T-helper 9 cell (primary cell): ENCODE measurements around the gene SBNO1.
"Not testable (repeated sequence)": the region's sequence is repeated elsewhere in the genome, so short reads cannot be mapped to it uniquely, and the experiment has no call there.

Experiments
- DNase-seq: peaks from one replicate; pipeline ENCODE4 v3.0.0-alpha.2; 2020

Gene SBNO1

DNA sequence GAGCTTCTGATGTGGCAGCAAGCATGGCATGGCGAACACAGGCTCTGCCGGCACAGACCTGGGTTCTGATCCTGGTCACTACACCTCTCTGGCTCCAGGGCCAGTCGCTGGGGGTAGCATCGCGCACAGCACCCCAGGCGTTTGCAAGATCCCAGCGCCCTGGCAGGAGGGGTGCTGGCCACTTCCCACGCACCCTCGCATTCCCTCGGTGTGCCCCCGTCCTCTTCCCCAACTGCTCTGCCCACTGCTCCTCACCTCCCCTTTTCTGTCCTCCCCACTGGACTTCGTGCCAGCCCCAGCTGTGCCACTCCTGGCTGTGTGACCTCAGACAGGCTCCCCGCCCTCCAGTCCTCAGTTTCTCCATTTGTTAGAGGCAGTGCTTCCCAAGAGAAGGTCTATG, 95.8 kb downstream of the SBNO1 start:
- DNase-seq, result no peak

DNA sequence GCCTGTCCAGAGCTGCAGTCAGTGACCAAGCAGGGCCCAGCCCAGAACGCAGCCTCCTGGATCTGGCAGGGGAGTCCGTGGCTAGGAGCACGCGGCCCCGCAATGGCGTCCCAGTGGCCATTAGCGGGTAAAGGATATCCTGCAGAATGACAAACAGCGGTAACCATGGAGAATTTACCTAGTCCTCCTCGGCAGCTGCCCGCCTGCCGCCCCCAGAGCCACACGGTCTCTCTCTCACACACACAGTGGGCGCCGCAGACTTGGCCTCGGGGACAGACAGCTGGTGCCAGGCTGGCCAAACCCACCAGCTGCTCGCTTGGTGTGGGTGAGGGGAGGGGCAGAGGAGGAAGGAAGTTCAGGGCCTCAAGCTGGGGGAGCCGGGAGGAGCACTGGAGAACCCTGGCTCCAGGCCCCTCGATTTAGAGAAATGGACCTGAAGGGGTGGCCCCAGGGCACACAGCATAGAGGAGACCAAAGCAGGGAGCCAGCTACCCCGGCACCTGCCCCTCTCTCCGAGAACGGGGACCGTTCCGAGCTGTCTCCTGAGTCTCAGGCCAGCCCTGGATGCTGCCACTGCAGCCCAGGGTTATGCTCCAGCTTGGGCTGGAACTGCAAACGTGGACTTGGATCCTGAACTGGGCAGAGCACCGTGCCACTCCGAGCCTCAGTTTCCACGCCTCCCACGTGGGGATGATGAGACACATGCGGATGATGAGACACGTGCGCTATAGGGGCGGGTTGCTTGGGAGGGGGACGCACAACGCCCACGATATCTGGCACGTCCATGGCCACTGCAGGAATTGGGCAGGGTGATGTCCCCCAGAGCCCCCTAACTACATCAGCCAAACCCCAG, 96.4 kb downstream of the SBNO1 start:
- DNase-seq, result no peak

DNA sequence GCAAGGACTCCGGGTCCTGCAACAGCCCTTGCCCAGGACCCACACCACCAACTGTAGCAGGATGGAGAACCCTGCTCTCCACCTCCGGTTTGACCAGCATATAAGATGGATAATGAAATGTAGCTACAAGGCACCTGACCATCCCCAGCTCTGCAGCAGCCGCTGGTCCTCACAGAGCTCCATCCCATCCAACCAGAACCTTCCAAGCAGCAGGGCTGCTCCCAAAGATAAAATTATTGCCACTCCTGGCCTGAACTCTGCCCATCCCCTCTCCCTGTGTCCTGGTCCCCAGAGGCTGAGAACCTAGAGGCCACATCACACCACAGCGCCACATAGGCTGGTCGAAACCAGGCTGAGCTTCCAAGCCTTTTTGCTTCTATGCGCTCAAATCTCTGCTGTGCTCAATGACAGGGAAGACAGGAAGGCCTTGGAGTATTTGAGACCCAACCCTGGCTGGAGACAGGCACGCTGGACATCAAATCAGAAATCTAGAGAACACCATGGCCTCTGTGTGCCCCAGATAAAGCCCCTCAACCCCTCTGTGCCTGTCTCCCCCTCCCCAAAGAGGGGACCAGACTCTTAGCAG, 97.2 kb downstream of the SBNO1 start:
- no peak for DNase-seq

DNA sequence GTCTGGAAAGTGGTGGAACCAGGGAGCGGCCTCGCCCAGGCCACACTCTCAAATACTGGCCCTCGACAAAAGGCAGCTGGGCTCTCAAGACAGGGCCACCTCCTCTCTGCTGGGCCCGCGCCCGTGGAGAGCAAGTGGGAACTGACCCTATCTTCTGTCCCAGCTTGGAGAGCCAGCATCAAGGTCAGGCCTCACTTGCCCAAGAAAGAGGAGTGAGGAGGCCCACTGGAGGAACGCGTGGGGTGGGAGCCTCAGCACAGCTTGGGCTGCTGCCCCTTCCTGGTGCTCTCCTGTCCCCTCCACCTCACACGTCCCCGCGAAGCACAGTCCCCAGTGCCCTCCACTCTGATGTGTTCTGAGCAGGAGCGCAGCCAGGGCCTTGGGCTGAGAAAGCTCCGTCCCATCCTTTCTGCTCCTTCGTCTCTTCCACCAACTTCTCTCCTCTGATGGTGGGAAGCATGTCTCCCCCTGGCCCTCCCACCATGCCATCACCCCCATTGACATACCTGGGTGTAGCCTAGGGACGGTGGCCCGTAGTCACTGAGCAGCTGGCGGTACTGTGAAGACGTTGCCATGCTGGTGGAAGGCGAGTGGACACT, 97.9 kb downstream of the SBNO1 start:
- DNase-seq, result no peak

DNA sequence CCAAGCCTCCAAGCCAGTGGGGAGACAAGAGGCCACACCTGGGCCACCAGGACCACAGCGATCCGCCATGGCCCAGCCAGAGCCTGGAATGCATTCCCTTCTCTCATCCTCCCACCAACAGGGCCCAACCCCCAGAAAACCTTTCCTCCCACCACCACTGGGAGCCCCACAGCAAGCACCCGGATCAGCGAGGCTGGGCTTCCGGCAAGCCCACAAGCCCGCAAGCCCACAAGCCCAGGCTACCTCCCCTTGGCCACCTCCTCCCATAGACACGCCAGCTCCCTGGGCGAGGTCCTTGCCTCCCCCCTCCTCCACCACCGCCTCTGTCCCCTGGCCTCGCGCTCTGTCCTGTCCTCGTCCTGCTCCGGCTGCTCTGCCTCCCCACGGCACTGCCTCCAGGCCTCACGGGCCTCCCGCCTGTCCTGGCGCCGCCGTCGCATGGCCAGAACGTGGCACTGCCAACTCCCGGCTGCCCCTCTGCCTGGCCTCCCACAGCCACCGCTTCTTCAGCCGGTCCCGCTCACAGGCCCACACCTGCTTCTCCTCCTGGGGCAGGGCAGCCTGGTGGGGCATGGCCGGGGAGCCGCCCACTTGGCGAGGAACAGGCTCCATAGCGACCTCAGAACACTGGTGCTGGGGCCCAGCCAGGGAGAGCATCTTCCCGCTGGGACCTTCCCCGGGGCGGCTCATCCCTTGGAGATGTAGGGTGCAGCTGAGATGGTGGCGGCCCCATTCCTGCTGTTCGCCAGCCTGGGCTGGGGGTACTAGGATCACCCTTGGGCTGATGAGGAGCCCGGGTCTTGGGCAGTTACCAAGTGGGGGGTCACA, 98.6 kb downstream of the SBNO1 start:
- DNase-seq, result no peak

DNA sequence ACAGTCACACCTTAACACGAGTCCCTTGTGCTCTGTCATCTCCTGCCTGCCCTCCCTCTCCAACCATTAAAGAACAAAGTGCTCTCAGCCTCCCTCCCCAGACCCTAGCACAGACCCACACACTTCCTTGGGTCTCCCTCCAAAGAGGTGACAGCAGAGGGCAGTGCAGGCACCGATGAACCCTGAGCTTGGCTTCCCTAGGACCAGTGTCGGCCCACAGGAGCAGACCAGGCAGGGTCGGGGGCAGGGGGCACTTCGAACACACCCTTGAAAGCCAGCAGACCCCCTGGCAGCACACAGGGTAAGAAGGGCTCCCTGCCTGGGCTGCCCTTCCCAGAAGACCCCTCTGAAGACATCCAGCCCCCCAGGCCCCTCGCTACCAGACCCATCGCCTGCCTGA, 100.0 kb downstream of the SBNO1 start:
- no peak for DNase-seq

DNA sequence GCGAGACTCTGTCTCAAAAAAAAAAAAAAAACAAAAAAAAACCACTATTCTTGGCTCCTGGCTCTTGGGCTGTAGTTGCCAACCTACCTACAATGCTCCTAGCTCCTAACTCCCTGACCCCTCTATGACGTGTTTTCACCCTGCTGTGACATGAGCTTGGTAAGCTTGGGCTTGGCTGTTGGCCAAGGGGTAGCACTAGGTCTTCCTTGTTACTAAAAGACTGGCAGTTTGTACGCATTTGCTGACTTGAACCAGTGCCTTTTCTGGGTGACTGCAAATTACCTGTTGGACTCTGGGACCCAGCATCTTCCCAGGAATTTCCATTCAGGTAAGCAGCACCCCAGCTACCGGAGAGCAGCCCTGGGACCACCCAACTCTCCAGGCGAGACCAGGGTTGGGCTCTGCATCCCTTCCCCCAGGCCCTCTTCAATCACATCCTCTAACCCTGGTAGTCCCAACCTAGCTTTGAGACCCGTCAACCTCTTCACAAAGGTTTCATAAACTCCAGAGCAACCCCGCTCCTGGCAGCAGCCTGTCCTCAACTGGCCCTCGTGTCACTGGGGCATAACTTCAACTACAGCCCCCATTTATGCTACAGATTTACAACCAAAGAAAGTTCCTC, 101.3 kb downstream of the SBNO1 start:
- no peak for DNase-seq

DNA sequence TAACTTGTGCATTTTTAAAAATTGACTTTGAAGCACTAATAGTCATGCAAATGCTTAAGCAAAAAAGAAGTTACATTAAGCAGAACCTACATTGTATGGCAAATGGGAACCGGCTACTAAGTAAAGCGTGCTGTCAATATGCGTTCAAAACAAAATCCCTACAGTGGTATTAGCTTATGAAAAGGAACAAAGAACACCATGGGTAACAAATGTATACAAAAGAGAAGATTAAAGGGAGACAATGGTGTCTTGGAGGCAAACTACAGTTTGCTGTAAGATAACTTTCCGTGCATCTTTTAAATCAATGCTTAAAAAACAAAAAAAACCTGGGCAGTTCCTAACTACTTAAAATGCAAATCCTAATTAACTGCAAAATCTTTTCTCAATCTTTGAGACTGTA, 103.5 kb downstream of the SBNO1 start:
- DNase-seq, result no peak

DNA sequence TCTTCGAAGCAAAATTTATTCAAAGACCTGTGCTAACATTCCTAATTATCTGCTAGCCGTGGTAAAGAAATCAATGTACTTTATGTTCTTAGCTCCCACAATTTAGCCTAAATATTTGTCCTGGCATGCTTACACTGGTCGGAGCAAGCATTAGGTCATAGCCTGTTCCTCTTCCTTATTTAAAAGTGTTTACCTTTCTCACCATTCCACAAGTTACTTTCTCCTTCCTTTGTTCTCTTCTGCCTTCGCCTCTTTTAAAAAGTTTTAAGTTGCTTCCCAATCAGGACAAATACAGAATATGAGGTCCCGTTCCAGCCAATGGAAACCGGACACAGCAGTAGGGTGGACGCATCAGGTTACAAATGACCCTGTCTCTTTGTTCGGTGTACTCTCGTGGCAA, 104.6 kb downstream of the SBNO1 start:
- no peak for DNase-seq

DNA sequence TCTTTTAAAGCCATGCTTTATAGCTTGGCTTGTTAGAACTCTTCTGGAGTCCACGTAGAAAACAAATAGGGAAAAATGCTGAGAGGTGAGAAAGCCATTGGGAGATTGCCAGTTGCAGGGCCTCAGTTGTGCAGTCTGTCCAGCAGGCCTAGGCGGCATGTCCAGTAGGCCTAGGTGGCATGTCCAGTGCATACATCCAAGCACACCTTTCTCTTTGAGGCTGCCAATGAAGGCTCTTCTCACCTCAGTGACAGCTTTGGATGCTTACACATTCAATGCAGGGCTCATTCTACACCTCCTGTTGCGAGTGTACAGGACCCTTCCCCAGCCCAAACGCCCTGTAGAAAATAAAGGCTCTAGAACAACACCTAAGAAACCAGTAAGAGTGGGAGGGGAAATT, 106.1 kb downstream of the SBNO1 start:
- DNase-seq, result no peak

DNA sequence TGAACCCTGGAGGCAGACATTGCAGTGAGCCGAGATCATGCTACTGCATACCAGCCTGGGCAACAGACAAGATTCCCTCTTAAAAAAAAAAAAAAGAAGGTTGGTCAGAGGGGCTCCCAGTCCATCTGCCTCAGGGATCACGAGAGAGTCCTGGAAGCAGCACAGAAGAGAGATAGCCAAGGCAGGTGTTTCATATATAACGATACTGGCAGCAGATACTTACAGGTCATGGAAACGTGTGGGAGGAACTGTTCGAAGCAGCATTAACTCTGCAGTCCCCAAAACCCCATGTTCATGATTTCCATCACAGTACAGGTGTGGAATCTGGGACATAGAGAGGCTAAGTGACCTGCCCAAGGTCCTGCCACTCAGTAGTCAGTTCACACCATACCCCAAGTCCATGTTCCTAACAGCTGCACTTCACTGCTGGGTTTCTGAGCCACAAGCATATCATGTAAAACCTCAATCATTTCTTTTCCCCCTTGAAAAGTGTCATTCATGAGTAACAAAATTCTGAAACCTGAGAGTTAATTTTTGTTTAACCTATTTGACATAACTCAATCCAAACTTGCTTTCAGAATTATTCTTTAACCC, 109.7 kb downstream of the SBNO1 start:
- no peak for DNase-seq

DNA sequence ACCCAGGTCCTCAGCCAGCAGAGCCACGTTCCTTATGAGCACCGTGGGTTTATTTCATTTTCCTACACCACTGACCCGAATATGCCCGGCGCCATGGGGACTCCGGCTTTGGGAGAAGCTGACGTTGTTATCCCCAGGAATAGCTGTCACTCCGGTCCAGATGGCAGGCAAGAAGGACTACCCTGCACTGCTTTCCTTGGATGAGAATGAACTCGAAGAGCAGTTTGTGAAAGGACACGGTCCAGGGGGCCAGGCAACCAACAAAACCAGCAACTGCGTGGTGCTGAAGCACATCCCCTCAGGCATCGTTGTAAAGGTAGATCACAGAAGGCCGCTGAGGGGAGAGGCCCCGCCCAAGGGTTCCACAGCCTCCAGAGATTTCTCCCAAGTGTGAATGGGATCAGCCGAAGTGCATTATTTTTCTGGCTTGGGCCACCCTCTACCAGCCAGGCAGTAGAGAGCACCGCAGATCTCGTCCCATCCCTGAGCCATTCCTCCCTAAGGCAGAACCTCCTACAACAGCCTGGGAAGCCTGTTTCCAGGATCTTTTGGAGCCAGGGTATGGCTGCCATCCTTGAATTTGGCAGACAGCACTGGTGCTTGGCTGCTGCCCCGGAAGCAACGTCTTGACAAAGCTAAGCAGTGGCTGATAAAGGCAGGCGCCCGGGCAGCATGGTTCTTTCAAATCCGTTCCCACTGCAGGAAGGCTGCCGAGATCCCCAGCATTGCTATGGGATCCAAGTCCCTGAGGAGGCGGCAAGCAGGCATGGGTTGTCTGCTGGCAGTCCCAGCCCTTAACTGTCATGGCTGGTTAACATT, 110.8 kb downstream of the SBNO1 start:
- DNase-seq, result no peak

DNA sequence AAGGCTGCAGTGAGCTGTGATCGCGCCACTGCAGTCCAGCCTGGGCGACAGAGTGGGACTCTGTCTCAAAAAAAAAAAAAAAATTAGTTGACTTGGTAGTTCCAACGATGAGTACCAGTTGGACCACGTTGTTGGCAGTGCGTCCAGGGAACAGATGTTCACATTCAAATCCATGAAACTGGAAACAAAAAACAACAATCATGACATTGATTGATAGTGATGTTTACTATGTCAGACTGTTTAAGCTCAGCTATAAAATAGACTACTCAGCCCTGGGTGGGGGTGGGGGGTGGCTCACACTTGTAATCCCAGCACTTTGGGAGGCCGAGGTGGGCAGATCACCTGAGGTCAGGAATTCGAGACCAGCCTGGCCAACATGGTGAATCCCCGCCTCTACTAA, 112.3 kb downstream of the SBNO1 start:
- not testable (repeated sequence) for DNase-seq

DNA sequence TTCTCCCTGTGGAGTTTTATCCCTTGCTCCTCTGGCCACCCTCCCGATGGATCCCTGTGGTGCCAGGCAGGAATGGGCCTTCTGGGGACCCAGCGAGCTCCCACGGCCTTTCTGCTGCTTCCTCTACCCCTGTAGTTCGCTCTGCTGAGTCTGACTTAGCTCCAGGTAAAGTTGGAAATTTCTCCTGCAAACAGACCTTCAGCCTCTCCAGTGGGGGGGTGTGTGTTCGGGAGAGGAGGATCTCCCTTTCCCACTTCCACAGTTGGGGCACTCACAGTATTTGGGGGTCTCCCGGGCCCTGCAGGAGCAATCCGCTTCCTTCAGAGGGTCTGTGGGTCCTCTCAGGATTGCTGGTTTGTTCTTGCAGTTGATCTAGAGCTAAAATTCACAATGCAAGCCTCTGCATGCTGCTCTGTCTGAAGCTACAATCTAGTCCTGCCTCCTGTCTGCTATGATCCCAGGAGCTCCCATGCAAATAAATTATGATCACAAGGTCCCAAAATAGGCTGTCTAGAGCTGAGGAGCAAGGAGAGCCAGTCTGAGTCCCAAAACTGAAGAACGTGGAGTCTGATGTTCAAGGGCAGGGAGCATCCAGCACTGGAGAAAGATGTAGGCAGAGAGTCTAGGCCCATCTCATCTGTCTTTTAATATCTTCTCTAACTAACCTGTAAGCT, 113.1 kb downstream of the SBNO1 start:
- no peak for DNase-seq

DNA sequence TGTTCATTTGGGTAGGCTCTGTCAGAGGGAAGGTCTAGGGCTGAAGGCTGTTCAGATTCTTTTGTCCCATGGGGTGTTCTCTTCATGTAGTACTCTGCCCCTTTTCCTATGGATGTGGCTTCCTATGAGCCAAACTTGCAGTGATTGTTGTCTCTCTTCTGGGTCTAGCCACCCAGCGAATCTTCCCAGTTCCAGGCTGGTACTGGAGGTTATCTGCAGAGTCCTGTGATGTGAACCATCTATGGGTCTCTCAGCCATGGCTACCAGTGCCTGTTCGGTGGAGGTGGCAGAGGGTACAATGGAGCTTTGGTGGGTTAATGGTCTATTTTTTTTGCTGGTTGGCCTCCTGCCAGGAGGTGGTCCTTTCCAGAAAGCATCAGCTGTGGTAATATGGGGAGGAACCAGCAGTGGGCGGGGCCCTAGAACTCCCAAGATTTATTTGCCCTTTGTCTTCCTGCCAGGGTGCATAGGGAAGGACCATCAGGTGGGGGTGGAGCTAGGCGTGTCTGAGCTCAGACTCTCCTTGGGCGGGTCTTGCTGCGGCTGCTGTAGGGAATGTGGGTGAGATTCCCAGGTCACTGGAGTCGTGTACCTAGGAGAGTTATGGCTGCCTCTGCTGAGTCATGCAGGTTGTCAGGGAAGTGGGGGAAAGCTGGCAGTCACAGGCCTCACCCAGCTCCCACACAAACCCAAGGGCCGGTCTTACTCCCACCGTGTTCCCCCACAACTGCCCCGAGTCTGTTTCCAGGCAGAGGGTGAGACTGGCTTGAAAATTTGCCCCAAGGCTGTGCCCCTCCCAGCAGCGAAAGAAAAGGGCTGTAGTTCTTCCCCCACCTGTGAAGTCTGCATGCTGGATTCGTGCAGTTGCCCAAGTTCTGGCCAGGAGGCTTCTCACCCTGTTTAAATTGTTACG, 113.9 kb downstream of the SBNO1 start:
- DNase-seq, result no peak

DNA sequence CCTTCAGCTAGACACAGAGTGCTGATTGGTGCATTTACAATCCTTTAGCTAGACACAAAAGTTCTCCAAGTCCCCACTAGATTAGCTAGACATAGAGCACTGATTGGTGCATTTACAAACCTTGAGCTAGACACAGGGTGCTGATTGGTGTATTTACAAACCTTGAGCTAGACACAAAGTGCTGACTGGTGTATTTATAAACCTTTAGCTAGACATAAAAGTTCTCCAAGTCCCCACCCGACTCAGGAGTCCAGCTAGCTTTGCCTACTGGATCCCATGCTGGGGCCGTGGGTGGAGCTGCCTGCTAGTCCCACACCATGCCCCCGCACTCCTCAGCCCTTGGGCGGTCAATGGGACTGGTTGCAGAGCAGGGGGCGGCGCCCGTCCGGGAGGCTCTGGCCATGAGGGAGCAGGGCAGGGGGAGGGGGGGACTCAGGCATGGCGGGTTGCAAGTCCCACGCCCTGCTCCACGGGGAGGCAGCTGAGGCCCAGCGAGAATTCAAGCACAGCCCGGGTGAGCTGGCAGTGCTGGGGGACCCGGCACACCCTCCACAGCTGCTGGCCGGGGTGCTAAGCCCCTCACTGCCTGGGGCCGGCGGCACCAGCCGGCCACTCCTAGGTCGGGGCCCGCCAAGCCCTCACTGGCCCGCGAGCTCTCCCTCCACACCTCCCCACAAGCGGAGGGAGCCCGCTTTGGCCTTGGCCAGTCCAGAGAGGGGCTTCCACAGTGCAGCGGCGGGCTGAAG, 115.5 kb downstream of the SBNO1 start:
- DNase-seq, result not testable (repeated sequence)

DNA sequence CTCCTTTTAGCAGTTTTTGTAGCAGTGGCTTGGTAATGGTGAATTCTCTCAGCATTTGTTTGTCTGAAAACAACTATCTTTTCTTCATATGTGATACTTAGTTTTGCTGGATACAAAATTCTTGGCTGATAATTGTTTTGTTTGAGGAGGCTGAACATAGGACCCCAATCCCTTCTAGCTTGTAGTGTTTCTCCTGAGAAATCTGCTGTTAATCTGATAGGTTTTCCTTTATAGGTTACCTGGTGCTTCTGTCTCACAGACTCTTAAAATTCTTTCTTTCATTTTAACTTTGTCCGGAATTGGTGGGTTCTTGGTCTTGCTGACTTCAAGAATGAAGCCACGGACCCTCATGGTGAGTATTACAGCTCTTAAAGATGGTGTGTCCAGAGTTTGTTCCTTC, 116.5 kb downstream of the SBNO1 start:
- not testable (repeated sequence) for DNase-seq

DNA sequence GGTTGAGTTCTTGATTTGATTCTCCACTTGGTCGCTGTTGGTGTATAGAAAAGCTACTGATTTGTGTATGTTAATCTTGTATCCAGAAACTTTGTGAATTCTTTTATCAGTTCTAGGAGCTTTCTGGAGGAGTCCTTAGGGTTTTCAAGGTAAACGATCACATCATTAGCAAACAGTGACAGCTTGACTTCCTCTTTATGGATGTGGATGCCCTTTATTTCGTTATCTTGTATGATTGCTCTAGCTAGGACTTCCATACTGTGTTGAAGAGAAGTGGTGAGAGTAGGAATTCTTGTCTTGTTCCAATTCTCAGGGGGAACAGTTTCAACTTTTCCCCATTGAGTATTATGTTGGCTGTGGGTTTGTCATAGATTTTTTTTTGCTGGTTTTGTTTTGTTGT, 119.0 kb downstream of the SBNO1 start:
- no peak for DNase-seq

DNA sequence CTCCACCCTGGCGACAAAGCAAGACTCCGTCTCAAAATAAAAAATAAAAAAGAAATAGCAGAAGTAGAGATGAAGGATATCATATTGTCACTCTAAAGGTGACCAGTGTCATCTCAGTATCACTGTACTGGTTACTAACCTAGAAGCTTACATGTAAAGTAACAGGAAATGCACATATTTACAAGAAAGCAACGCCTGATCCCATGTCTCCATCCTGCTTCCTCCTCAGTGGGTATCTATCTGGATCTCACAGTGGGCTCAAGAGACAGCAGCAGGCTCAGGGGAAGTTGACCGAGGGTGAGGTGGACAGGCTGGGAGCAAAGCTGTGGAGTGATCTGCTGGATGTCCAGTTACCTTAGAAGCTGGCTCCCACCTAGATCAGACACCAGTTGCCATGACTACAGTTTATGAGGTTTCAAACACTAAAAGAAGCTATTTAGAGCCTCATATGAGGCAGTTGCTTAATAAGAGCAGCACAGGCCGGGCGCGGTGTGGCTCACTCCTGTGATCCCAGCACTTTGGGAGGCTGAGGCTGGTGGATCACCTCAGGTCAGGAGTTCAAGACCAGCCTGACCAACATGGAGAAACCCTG, 120.9 kb downstream of the SBNO1 start:
- DNase-seq, result no peak
